ENCODE measurements around the gene ME2. TPM values are rescaled to one million over a fixed set of nuclear protein-coding genes. Genes with fewer than 3 reads are reported as not detected.

Gene ME2
- total and polyA plus RNA-seq, 2 donors (not counting 1 experiment from before 2014, with no cell fraction given), result 28.4 to 57.8 TPM

- no peak overlapping the region for H3K9ac ChIP-seq (ENCODE audit: low read length)
- no peaks in the 10 kb centered on the region for H3K9me3 ChIP-seq (ENCODE audit: control extremely low read depth in 1 of 3, control insufficient read depth in 2 of 3, insufficient read depth in 1 of 3, low read length in 2 of 3)
- no peaks in the 10 kb centered on the region for H3K9me3 Mint-ChIP-seq (ENCODE audit: insufficient read depth)
- H3K4me1 Mint-ChIP-seq, result no peaks in the 10 kb centered on the region
- no peak overlapping the region for H2AFZ ChIP-seq (ENCODE audit: insufficient read depth, low read depth, low read length, poor library complexity, severe bottlenecking)
- ChIA-PET CTCF (interaction anchor here (1.3 to 1.6 kb wide), 2 partner anchors 37 to 67 kb away, joined by 3 read pairs; no protein-coding TSS in a partner anchor), POLR2A (no interaction called here)
- intact Hi-C loops (cut with micrococcal nuclease), result no loop called here
- DNase-seq (no peak), ATAC-seq (ENCODE audit: low read depth) (no peak)
- no peaks in the 10 kb centered on the region for H3K4me1 ChIP-seq (ENCODE audit: control insufficient read depth in 2 of 2, insufficient read depth in 2 of 2, low read length in 2 of 2)
- no peak overlapping the region for H3K4me3 Mint-ChIP-seq
- no peaks in the 10 kb centered on the region for H3K27me3 ChIP-seq (replicated peaks in 1 of 4; ENCODE audit: control extremely low read depth in 1 of 4, control insufficient read depth in 3 of 4, insufficient read depth in 4 of 4, low read length in 3 of 4)
- no peaks in the 10 kb centered on the region for H3K36me3 ChIP-seq (replicated peaks in 1 of 2; ENCODE audit: control extremely low read depth in 1 of 2, control insufficient read depth in 1 of 2, extremely low read depth in 1 of 2, insufficient read depth in 2 of 2, low read length in 1 of 2)
- TF ChIP-seq CTCF (IDR thresholded peaks at IDR 0.05) (no peak), EZH2 (IDR thresholded peaks at IDR 0.05; ENCODE audit: borderline replicate concordance, insufficient read depth, low read depth, low read length, poor library complexity, severe bottlenecking) (no peak)
- H3K27ac Mint-ChIP-seq, result no peak overlapping the region
- 83% methylated on average over 1 of the region's 3 CpGs for WGBS (ENCODE audit: insufficient coverage)
- H4K20me1 ChIP-seq (ENCODE audit: control insufficient read depth, insufficient read depth, low read length, poor library complexity, severe bottlenecking), result no peaks in the 10 kb centered on the region
- no peak overlapping the region for H3K4me3 ChIP-seq (ENCODE audit: control extremely low read depth in 1 of 5, extremely low read depth in 1 of 5, insufficient read depth in 1 of 5, low read depth in 2 of 5, low read length in 4 of 5)
- H3K27me3 Mint-ChIP-seq, result peaks cover 3% of the 10 kb centered on the region
- H3K79me2 ChIP-seq (ENCODE audit: control insufficient read depth, insufficient read depth, low read length), result no peaks in the 10 kb centered on the region
- no peak overlapping the region for H3K4me2 ChIP-seq (replicated peaks; ENCODE audit: low read depth, low read length, poor library complexity, severe bottlenecking)
- H3K27ac ChIP-seq (ENCODE audit: low read length in 2 of 2), result no peak overlapping the region
Measured at GRCh38 chr18:50871846-50872245, 7.1 kb upstream of the ME2 start.

- Mint-ChIP-seq H3K9me3 (ENCODE audit: insufficient read depth) (no peaks in the 10 kb centered on the region), H3K4me3 (no peak overlapping the region), H3K27me3 (peaks cover 3% of the 10 kb centered on the region), H3K27ac (no peak overlapping the region), H3K4me1 (peaks cover 20% of the 10 kb centered on the region)
- Histone ChIP-seq H2AFZ (ENCODE audit: insufficient read depth, low read depth, low read length, poor library complexity, severe bottlenecking) (no peak overlapping the region), H3K4me3 (ENCODE audit: control extremely low read depth in 1 of 5, extremely low read depth in 1 of 5, insufficient read depth in 1 of 5, low read depth in 2 of 5, low read length in 4 of 5) (no peak overlapping the region), H3K79me2 (ENCODE audit: control insufficient read depth, insufficient read depth, low read length) (peaks cover 18% of the 10 kb centered on the region), H3K4me2 (replicated peaks; ENCODE audit: low read depth, low read length, poor library complexity, severe bottlenecking) (no peak overlapping the region), H3K9me3 (ENCODE audit: control extremely low read depth in 1 of 3, control insufficient read depth in 2 of 3, insufficient read depth in 1 of 3, low read length in 2 of 3) (no peaks in the 10 kb centered on the region), H3K4me1 (ENCODE audit: control insufficient read depth in 2 of 2, insufficient read depth in 2 of 2, low read length in 2 of 2) (peaks cover 15 to 18% of the 10 kb centered on the region in 2 donors), H3K27ac (ENCODE audit: low read length in 2 of 2) (no peak overlapping the region), H3K36me3 (replicated peaks in 1 of 2; ENCODE audit: control extremely low read depth in 1 of 2, control insufficient read depth in 1 of 2, extremely low read depth in 1 of 2, insufficient read depth in 2 of 2, low read length in 1 of 2) (no peaks in the 10 kb centered on the region), H3K27me3 (replicated peaks in 1 of 4; ENCODE audit: control extremely low read depth in 1 of 4, control insufficient read depth in 3 of 4, insufficient read depth in 4 of 4, low read length in 3 of 4) (no peaks in the 10 kb centered on the region), H4K20me1 (ENCODE audit: control insufficient read depth, insufficient read depth, low read length, poor library complexity, severe bottlenecking) (peaks cover 7% of the 10 kb centered on the region), H3K9ac (ENCODE audit: low read length) (no peak overlapping the region)
- TF ChIP-seq EZH2 (IDR thresholded peaks at IDR 0.05; ENCODE audit: borderline replicate concordance, insufficient read depth, low read depth, low read length, poor library complexity, severe bottlenecking) (no peak), CTCF (IDR thresholded peaks at IDR 0.05) (no peak)
- WGBS (ENCODE audit: insufficient coverage), result no CpG with 5 or more reads among the region's 3 CpGs
- no peak for DNase-seq
- no peak for ATAC-seq (ENCODE audit: low read depth)
- intact Hi-C loops (cut with micrococcal nuclease), result loop anchor here (5.0 kb wide), 3 partner anchors 176 to 1389 kb away; partner anchors contain the start of gene C18orf32
- CTCF ChIA-PET, result interaction anchor here (1.0 to 2.4 kb wide), 2 partner anchors 11 to 56 kb away, joined by 3 to 14 read pairs; partner anchors contain the start of gene MRO
- POLR2A ChIA-PET, result no interaction called here
Measured at GRCh38 chr18:50875966-50876536, 2.9 kb upstream of the ME2 start.

All from B cell (primary cell).